ENCODE measurements around the gene MZB1.

GRCh38 chr5:139393497-139394122 lies 3.9 kb upstream of the MZB1 start:
- TF ChIP-seq POLR2A (IDR thresholded peaks at IDR 0.05) (no peak), POLR2AphosphoS5 (IDR thresholded peaks at IDR 0.05) (no peak)
